RPMI8226 (cell line): Measurements from ENCODE around the gene TTLL12.
A peak's percentile ranks its signal among the peaks of the same experiment; 100 is the strongest.
"Not testable (repeated sequence)": the region's sequence is repeated elsewhere in the genome, so short reads cannot be mapped to it uniquely, and the experiment has no call there.

Source experiments
- DNase-seq: peaks from one replicate; pipeline ENCODE4 v3.0.0-alpha.2; 2015

TTLL12 gene

GRCh38 chr22:43152003-43152356 lies 35.0 kb downstream of the TTLL12 start:
- no peak for DNase-seq

DNA sequence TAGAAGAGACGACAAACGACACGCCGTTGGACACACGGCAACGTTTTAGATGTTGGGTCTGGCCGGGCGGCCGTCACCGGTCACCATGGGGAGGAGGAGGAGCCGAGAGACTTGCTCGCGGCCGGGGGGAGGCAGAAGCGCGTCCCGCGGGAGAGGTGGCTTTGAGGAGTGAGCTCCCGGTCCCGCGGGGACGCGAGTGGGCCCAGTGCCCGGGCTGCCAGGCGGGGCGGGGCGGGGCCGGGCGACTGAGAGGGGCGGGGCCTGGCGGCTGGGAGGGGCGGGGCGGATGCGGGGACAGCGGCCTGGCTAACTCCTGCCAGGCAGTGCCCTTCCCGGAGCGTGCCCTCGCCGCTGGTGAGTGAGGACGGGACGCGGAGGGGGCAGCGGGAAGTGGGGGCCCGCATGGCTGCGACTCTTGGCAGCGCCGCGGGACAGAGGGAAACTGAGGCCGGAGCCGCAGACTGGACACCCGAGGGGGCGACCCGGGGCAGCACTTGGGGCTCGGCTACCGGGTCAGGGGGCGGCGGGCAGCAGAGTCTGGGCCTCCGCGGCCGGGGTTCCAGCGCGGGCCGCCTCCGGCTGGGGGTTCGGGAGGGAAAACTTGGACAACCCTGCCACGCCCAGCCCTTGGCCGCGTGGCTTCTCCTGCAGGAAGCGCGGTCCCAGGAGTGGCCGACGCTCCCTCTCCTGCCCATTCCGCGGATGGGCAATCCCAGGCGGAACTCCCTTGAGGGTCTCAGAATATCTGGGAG lies 35.5 kb downstream of the TTLL12 start, which contains the start of gene TSPO:
Gene TSPO, plus strand, starts transcription at position 309 of the 752 bp plus-strand sequence. CDS start 7,680 bp downstream, outside the sequence.
- DNase-seq: peak; percentile 69

- no peak for DNase-seq
Measured at GRCh38 chr22:43150731-43151206, 36.2 kb downstream of the TTLL12 start.

DNA sequence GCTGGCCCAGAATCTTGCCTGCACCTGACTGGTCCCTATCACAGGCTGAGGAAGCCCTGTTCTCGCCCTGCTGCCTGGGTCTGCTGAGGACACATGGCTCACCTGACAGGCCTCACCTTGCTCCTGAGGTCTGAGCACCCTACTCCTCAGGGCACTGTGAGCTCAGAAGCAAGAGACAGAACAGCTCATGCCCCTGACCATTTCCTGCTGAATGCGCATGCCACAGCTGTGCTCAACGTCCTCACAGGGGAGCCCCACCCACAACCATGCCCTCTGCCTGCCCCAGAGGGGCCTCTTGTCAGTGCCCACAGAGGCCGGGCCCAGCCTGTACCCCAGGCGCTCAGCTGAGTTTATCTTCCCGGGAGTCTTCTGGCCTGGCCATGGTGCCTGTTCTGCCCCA lies 38.4 kb downstream of the TTLL12 start:
- peak; percentile 89 for DNase-seq

DNA sequence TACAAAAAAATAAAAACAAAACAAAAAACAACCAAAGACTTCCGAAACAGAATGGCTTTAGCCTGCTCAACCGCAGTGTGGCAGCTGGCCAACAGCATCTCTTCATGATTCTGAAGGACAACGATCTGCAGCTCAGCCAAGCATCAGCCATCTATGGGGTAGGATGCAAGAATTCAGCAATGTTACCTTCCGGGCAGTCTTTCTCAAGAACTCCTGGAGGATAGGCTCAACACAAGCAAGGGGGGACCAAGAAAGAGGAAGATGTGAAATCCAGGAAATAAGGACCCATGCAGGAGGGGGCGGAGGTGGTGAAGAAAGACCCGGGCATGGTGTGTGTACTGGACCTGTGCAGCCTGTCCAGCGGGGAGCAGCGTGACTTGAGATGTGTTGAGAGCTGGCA lies 39.1 kb downstream of the TTLL12 start:
- DNase-seq: peak; percentile 91

GRCh38 chr22:43146332-43146731 lies 40.6 kb downstream of the TTLL12 start:
- not testable (repeated sequence) for DNase-seq

- not testable (repeated sequence) for DNase-seq
Measured at GRCh38 chr22:43145371-43145770, 41.6 kb downstream of the TTLL12 start.

DNA sequence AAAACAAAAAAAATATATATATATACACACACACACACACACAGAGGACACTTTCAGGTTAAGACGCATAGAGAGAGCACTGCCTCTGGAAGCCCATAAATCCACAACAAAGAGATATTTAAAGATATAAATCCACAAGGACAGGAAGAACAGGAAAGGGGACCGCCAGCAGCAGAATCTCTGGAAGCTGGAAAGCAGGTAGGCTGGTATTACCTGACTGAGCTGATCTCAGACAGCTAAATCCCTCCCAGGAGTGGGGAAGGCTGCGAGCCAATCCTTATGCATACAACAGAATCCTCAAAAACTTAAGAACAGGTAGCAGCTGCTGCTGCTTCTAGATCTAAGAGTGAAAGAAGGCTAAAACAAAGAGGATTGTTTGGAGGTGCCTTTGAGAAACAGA lies 42.0 kb downstream of the TTLL12 start:
- DNase-seq: no peak

GRCh38 chr22:43142880-43143562 lies 43.9 kb downstream of the TTLL12 start, which contains the start of gene MCAT:
TSS of gene MCAT (minus strand) at chr22:43143398. CDS start at chr22:43143348, 50 bp downstream.
- peak; percentile 90 for DNase-seq

GRCh38 chr22:43136801-43137200 lies 50.1 kb downstream of the TTLL12 start:
- DNase-seq: no peak

- no peak for DNase-seq
Measured at GRCh38 chr22:43136255-43136654, 50.7 kb downstream of the TTLL12 start.

DNA sequence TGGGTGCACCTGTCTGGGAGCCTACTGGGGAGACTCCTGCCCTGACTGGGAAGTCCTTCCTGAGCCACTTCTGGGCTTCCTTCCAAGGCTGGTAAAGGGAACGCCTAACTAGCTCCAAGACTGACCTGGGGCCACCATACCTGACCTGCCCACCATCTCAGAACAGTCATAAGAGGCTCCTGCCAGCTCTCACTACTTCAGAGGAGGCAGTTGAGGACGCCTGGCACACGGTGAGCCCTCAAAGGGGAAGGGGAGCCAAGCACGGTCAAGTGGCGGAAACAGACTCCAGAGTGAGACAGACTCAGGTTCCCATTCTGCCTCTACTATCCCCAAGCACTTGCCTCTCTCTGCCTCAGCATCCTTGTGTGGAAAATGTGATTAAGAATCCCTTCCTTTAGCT lies 51.4 kb downstream of the TTLL12 start:
- no peak for DNase-seq

DNA sequence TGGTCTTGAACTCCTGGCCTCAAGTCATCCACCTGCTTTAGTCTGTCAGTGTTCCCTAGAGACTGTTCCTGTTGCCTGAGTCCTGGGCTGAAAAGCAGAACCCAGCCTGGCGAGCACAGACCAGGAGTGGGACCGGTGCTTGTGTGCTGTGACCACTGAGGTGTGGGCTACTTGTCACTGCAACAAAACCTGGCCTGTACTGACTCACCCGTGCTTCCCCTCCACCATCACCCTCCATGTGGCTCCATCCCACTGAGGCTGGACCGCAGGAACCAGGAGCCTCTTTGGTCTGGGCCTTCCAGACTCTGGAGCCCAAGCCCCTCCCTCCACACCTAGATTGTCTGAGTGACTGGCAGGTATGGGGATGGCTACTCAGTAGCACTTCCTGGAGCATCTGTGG lies 52.4 kb downstream of the TTLL12 start:
- no peak for DNase-seq

DNA sequence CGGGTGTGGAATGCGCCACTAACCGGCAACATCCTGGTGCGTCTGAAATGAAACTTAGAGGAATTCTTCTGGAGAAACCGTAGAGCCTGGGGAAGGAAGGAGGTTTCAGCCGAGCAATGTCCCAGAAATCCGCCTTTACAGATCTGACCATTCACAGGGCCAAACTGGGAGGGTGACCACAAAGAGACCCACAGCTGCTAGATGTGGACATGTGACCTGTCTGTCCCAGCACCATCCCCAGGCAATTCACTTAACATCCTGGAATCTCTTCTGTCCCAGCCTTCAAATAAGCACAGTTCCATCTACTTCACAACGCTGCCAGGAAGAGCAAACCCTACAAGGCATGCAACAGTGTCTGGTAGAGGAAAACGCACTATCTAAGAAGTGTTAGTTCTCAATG lies 53.5 kb downstream of the TTLL12 start:
- no peak for DNase-seq

- no peak for DNase-seq
Measured at GRCh38 chr22:43131773-43132501, 55.0 kb downstream of the TTLL12 start.

DNA sequence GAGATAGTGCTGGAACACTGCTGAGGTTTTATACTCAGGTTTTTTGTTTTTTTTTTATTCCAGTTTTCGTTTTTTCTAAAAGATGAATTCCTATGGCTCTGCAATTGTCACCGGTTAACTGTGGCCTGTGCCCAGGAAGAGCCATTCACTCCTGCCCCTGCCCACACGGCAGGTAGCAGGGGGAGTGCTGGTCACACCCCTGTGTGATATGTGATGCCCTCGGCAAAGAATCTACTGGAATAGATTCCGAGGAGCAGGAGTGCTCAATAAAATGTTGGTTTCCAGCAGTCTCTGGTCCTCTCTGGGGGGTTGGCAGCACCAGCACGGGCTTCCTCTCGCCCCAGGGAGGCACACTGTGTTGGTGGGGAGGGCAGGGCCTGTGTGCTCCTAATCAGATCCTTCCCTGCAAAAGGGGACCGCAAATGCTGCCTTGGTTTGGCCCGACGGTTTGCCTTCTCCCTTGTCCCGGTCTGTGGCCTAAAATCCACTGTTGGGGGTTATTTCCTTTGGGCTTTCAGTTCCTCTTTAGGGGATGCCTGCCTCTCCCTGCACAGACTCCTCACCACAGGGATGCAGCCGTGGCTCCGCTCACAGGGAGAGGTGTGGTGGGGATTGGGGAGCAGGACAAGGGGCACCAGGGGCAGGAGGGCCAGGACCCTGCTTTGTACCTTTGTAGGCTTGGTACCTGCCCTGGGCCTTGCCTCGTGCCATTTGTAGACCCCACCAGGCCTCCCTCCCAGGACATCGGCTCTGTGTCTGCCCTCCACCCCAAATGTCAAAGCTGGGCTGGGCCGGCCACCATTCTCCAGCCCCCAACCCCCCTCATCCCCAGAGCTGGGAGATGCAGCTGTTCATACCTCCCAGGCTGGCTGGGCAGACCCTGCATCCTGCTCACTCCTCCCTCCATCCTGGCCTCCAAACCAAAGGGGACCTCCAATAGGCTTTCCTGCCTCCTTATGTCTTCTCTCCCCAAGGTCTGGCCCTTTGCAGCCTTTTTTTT lies 57.2 kb downstream of the TTLL12 start:
- DNase-seq: peak; percentile 48

GRCh38 chr22:43128928-43129424 lies 58.0 kb downstream of the TTLL12 start:
- peak; percentile 94 for DNase-seq

GRCh38 chr22:43128116-43128515 lies 58.8 kb downstream of the TTLL12 start:
- no peak for DNase-seq

- DNase-seq: no peak
Measured at GRCh38 chr22:43127166-43127908, 59.6 kb downstream of the TTLL12 start.

DNA sequence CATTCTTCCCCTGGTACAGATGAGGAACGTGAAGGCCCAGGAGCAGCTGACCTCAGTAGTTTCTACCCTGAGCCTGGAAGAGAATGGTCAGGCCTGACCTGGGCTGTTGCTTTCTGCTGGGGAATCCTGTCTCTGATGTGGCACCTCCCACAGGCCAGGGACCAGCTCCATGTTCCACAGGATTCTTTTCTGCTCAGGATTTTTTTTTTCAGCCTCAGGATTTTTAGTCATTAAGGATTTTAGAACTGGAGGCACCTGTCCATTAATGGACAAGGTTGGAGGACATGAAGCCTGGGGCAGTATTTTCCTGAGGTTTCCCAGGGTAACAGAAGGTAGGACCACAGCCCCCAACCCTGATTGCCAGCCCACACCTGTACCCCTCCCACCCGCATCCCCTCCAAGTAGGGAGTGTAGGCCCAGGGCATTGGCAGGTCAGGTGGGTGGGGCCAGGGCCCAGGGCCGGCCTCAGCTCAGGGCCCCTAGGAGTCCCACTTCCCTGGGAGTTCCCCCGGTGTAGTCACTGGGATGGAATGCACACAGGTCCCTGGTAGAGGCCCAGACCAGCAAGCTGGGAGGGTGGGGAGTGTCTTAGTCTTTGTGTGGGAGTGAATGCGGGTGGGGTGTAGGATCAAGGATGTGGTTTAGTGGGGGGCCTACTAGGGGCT lies 60.3 kb downstream of the TTLL12 start:
- no peak for DNase-seq
